Activated CD4-positive, alpha-beta T cell treated with anti-CD3 and anti-CD28 coated beads, Interleukin-2, amount 50 U/mL, for 1 hour (primary cell): ENCODE measurements around the gene PARVB.

Source experiments
- DNase-seq: peaks from one replicate; pipeline ENCODE4 v3.0.0-alpha.2; 2020

PARVB gene

DNA sequence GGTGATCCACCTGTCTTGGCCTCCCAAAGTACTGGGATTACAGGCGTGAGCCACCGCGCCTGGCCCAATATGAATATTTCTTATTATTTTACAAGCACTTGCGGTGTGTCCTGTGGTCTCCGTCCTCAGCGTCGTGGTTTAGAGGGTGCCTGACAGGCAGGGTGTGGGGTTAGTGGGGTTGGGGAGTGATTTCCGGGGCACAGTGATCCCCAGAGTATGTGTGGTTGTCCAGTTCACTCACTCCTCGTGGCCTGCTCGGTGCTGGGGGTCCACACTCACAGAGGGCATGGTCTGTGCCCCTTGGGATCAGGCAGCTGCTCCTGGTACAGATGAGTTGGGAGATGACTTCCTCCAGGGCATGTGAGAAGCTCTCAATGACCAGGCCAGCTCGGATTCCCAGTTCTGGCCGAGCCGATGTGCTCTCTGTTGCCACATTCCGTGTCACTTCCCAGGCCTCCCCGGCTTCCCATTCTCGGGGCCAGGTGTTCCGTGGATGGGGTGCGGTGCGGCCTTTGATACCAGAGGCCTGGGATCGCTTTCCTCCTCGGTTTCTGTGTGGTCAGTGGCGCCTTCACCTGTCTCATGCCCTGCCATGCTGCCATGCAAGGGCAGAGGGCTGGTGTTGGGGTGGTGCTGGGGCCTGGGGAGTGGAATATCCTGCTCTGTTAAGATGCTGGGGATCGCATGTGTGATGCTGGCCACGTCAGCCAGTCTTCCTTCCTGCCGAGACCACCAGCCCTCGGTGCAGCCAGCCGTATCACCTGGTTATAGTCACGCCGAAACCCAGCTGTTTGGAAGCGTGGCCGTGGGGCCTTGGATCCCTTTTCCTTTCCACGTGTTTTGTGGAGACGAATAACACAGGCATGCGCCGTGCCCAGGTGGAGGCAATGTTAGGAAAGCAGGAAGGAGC is 39.6 kb downstream of the PARVB start:
- DNase-seq = no peak

GRCh38 chr22:44067033-44067432 is 42.9 kb downstream of the PARVB start:
- DNase-seq = no peak

- DNase-seq = no peak
Measured at GRCh38 chr22:44067901-44068300, 43.8 kb downstream of the PARVB start.

DNA sequence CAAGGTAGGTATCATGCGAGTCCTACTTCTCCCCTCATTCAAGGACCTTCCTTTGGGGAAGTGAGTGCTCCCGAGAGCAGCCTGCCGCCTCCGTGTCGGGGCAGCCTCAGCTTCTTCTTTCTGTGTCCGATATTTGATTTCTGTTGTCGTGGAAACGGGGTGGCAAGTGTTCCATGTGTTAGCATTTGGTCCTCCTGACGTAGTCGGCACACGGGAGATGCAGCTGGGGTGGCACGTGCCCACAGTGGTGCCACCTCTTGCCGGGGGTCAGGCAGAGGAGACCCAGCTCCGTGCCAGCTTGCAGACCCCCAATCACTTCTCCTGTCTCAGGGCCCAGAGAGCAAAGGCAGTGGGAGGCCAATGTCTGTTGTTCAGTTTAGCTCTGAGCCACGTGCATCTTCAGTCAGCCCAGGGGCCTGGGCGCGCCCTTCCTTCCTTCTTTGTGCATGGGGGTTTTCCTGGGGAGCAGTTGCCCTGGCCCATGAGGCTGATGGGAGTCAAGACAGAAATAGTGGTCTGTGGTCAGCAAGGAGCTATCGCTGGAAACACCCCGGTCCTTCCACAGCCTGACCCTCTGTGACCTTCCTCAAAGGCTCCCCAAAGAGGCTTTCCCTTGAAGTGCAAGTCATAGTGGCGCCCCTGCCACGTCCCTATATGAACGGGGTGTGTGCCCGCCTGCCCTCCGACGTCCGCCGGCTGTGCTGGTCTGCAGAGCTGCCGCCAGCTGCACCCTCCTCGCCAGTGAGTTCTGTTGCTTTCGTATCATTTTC is 44.5 kb downstream of the PARVB start:
- no peak for DNase-seq

- DNase-seq = no peak
Measured at GRCh38 chr22:44070029-44070428, 45.9 kb downstream of the PARVB start.

GRCh38 chr22:44071781-44072326 is 47.8 kb downstream of the PARVB start:
- no peak for DNase-seq

DNA sequence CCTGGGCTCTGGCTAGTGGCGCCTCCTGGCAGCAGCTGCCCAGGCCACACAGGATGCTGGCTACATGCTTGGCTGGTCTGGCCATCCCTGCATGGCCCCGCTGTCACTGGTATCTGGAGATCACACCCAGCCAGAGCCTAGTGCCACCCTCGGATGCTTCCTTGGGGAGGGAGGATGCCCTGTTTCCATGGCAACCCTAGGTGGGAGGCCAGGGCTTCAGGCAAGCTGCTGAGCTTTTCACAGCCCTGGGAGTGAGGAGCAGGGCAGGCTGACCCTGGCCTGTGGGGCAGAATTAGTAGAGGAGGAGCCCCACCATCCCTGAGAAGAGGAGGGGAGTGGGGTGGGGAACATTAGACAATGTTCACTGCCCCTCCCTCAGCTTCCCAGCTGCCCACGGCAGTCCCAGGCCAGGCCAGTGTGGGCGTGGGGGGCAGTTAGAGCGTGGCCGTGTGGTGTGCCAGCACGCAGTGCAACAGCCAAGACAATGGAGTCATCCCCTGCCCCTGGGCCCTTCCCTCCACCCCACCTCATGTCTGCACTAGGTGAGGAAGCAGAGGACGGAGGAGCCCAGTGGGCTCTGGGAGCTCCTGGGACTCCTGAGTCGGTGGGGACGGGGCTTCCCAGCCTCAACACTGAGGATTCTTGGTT is 50.4 kb downstream of the PARVB start:
- DNase-seq = no peak

DNA sequence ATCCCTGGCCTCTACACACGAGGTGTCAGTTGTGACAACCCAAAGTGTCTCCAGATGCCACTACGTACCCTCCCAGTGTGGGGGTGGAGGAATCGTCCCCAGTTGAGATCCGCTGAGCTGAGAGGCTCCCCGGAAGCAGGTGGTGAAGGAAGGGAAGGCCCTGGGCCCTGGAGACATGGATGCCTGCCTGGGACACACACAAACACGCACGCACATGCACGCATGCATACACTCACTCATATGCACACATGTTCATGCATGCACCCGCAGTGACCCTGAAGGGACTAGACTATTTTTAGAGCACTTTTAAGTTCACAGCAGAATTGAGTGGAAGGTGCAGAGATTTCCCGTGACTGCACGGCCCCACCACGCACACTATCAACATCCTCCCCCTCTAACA is 50.9 kb downstream of the PARVB start:
- DNase-seq = no peak

DNA sequence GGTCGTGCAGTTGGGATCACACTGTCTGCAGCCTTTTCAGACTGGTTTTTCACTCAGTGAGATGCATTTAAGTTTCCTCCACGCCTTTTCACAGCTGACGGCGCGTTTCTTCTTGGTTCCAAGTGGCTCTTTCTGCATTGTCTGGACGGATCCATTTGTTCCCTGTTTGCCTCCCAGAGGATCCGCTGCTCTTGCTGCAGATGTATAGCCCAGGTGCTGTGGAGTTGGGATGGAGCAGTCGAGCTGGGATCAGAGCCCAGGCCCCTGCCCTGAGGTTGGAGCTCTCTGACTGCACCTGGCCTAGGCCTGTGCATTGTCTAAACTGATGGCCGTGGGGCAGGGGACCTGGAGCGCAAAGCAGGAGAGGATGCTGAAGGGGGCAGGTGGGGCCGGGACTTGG is 51.6 kb downstream of the PARVB start:
- no peak for DNase-seq

GRCh38 chr22:44076825-44077224 is 52.7 kb downstream of the PARVB start:
- no peak for DNase-seq

DNA sequence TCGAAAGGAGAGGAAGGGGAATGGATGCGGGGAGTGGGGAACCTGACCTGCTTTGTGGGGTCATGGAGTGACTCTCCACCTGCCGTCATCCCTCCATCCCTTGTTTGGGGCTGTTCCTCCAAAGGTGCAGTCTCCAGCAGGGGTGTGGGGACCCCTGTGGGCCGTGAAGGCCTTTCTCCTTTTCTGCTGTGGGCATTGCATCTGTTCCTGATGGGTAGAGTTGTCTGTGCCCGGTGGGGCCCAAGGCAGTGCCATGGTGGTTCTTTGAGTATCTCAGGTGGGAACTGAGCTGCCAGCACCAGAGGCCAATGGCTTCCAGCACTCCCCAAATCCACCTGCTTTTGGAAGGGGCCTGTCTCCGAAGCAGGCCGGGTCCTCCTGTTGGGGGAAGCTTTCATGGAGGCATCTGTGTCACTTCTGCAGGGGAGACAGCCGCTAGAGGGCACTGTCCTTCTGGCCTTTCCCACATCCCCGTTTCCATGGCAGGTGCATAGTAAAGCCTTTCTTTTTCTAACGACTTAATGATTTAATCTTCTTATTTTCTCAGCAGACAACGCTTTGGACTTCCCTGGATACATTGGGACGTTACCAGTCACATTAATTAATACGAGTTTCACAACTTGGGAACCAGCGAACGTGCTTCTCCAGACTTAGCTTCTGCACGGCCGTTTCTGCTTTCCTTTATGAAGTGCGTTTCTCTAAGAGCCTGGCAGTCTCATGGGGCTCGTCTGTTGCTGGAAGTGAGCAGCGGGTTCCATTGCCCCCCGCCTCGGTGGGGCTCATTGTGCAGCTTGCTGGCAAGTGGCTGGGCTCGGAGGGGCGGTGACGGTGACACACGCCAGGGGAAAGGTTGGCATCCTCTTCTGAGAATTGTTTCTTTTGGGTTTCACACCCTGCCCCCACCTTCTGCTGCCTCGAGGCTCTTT is 57.1 kb downstream of the PARVB start:
- DNase-seq = peak; percentile 74

- DNase-seq = no peak
Measured at GRCh38 chr22:44082801-44083200, 58.7 kb downstream of the PARVB start.

DNA sequence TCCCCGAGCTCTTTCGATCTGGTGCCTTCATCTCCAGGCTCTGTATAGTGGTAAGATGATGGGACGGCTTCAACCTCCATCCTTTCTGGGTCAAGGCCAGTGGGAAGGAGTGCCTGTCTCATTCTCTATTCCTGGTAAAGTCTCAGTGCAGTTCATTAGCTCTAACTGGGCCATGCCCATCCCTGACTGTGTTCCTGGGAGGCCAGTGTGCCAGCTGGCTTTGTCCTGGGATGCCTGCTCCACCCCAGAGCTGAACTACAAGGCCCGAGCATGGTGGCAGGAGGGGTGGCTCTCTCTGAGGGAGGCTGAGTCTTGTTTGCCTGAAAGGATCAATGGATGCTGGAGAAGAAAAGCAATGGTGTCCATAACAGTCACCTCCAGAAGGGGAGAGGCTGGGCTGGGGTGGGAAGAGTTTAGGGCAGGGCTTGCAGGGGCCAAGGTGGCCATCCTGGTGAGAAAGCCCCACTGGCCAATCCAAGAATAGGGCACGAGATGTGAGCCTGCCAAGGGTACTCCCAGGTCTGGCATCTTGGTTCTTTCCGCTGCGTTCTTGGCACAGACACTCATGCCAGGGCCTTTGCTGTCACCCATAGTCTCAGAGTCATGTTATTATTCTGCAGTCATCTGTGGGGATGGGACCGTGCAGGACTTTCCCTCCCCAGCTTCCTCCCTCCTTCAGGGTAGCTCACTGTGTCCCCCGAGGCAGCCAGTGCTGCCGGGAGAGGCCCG is 60.1 kb downstream of the PARVB start:
- DNase-seq = no peak

GRCh38 chr22:44085743-44086270 is 61.7 kb downstream of the PARVB start:
- DNase-seq = no peak

DNA sequence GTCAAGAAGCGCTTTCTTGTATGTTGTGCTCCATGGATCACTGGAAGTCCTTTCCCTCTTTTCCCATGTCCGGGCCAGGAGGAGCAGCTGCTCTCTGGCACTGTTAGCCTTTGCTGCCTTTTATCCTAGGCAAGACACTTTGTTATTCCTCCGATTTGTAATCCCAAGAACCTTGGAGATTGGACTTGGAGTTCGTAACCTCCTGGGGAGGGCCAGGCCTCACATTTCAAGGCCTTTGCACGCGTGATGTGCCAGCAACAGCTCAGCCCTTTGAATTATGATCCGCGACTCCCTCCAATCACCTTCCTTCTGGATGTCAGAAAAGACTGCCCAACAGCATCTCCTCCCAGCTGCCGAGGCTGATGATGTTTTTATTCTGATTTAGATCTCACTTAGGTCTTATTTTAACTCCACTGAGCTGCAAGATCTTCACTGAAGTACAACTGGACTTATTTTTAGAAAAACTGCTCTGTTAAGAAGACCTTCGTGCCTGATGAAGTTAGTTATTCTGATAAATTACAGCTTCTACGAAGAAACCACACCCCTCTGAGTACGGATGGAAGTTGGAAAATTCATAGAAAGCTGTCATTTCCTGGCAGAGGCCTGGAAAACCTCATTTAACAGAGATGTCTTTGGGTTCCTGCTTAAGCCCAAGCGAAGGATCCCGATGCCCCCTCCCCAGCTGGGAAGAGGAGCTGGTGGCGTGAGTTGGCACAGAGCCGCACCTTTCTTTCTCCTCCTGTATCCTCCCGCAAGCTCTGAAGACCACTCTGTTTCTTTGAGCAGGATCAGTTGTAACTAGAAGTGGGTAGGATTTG is 62.4 kb downstream of the PARVB start:
- DNase-seq = no peak

DNA sequence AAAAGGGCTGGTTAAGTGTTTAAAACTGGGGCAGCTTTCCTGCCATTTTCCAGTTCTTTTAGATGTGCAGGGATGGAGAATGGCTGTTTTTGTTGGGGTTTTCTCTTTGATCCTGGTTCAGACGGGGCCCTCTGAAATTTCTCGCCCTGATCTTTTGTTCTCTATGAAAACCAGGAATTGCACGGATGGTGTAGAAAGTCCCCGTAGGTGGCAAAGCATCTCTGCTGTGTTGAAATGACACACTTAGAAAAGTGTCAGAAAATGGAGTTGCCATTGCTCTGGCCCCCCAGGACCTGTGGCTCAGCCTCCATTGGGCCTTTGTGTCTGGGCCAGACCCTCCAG is 63.0 kb downstream of the PARVB start:
- no peak for DNase-seq

GRCh38 chr22:44088976-44089570 is 65.0 kb downstream of the PARVB start:
- DNase-seq = no peak

- no peak for DNase-seq
Measured at GRCh38 chr22:44089717-44090570, 65.8 kb downstream of the PARVB start.

DNA sequence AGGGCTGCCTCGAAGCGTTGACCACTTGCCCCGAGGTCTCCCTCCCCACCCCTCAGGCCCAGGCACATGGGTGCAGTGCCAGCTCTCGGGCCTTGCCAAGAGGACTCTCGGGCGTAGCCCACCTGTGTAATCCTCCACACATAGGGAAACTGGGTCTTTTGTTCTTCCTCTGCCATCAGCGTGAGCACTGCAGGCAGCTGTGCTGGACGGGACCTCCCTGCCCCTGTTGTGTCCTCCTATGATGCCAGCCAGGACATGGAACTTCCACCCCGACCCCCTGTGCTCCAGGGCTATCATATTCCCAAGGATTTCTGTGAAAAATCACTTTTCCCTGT is 66.4 kb downstream of the PARVB start:
- no peak for DNase-seq
